Neuronal stem cell (in vitro differentiated cells): ENCODE data around the gene ADAM12.
"Not testable (repeated sequence)": the region's sequence is repeated elsewhere in the genome, so short reads cannot be mapped to it uniquely, and the experiment has no call there.

Source experiments
- DNase-seq: peaks from one replicate; pipeline ENCODE4 v3.0.0-alpha.2; 2013; ENCODE audit warnings: low spot score
- H2AFZ ChIP-seq: one replicate; pipeline ENCODE4 v1.6.1; 2013; ENCODE audit warnings: mild to moderate bottlenecking, low read length, inconsistent platforms
- H2AK5ac ChIP-seq: 2 replicates; pipeline ENCODE4 v1.6.1; 2013; ENCODE audit warnings: low read depth, mild to moderate bottlenecking, inconsistent platforms, low read length, moderate library complexity, mixed read lengths
- H2BK120ac ChIP-seq: 2 replicates; pipeline ENCODE4 v1.6.1; 2013; ENCODE audit warnings: low read depth, mild to moderate bottlenecking, inconsistent platforms, low read length, moderate library complexity, mixed read lengths
- H2BK12ac ChIP-seq: one replicate; pipeline ENCODE4 v1.6.1; 2013; ENCODE audit warnings: low read length, inconsistent platforms
- H2BK15ac ChIP-seq: 2 replicates; pipeline ENCODE4 v1.6.1; 2013; ENCODE audit warnings: mild to moderate bottlenecking, low read length, inconsistent platforms, mixed read lengths
- H2BK5ac ChIP-seq: one replicate; pipeline ENCODE4 v1.6.1; 2013; ENCODE audit warnings: inconsistent platforms, mild to moderate bottlenecking, low read length, moderate library complexity
- H3K14ac ChIP-seq: one replicate; pipeline ENCODE4 v1.6.1; 2013; ENCODE audit warnings: low read length, inconsistent platforms
- H3K18ac ChIP-seq: 2 replicates; pipeline ENCODE4 v1.6.1; 2013; ENCODE audit warnings: low read length, inconsistent platforms
- H3K23ac ChIP-seq: 2 replicates; pipeline ENCODE4 v1.6.1; 2013; ENCODE audit warnings: low read depth, mild to moderate bottlenecking, mixed read lengths, low read length, inconsistent platforms; ENCODE audit not compliant: poor library complexity
- H3K27ac ChIP-seq: replicated peaks from 3 replicates; pipeline ENCODE4 v1.5.1; 2013; ENCODE audit warnings: low read length, inconsistent platforms
- H3K27me3 ChIP-seq, 3 experiments: 2 replicates each; pipeline ENCODE4 v1.6.1; 2013; ENCODE audit warnings: low read length in 3 of 3, mild to moderate bottlenecking in 2 of 3, inconsistent platforms in 1 of 3, low read depth in 1 of 3, mixed read lengths in 1 of 3, moderate library complexity in 1 of 3; ENCODE audit not compliant: control insufficient read depth in 3 of 3, insufficient read depth in 3 of 3
- H3K36me3 ChIP-seq, 2 donors: replicated peaks in 1 of 2; 2 replicates each; pipeline ENCODE4 v1.6.1; 2013; ENCODE audit warnings: low read length in 2 of 2; ENCODE audit not compliant: control insufficient read depth in 2 of 2, insufficient read depth in 2 of 2
- H3K4ac ChIP-seq: 2 replicates; pipeline ENCODE4 v1.6.1; 2013; ENCODE audit warnings: inconsistent platforms, mild to moderate bottlenecking, low read length, moderate library complexity
- H3K4me1 ChIP-seq, 2 donors: 1 replicate in 1 of 2; 2 replicates in 1 of 2; pipeline ENCODE4 v1.6.1; 2013; ENCODE audit warnings: low read length in 2 of 2, low read depth in 1 of 2; ENCODE audit not compliant: control insufficient read depth in 2 of 2, insufficient read depth in 1 of 2
- H3K4me2 ChIP-seq: one replicate; pipeline ENCODE4 v1.6.1; 2013; ENCODE audit warnings: mild to moderate bottlenecking, low read length, inconsistent platforms; ENCODE audit not compliant: insufficient read depth, poor library complexity, severe bottlenecking
- H3K4me3 ChIP-seq, 2 donors: 2 replicates each; pipeline ENCODE4 v1.5.1; 2013; ENCODE audit warnings: low read length in 2 of 2, mild to moderate bottlenecking in 2 of 2, inconsistent platforms in 1 of 2, moderate library complexity in 1 of 2
- H3K79me1 ChIP-seq: one replicate; pipeline ENCODE4 v1.6.1; 2013; ENCODE audit warnings: low read depth, mild to moderate bottlenecking, inconsistent platforms, low read length, moderate library complexity
- H3K9ac ChIP-seq: one replicate; pipeline ENCODE4 v1.6.1; 2013; ENCODE audit warnings: mild to moderate bottlenecking, low read depth, low read length, inconsistent platforms; ENCODE audit not compliant: poor library complexity
- H3K9me3 ChIP-seq, 2 donors: replicated peaks in 1 of 2; 2 replicates each; pipeline versions ENCODE3 to v1.6.1; 2013; ENCODE audit warnings: low read length in 2 of 2, mild to moderate bottlenecking in 2 of 2, inconsistent platforms in 1 of 2, low read depth in 1 of 2, mixed read lengths in 1 of 2, moderate library complexity in 1 of 2; ENCODE audit not compliant: control insufficient read depth in 2 of 2, insufficient read depth in 1 of 2
- H4K8ac ChIP-seq: one replicate; pipeline ENCODE4 v1.6.1; 2013; ENCODE audit warnings: low read depth, mild to moderate bottlenecking, inconsistent platforms, low read length, moderate library complexity
- H4K91ac ChIP-seq: one replicate; pipeline ENCODE4 v1.6.1; 2013; ENCODE audit warnings: low read length, low read depth, mild to moderate bottlenecking, inconsistent platforms; ENCODE audit not compliant: poor library complexity
- WGBS, 2 donors: extraction: QIAGEN DNeasy Blood & Tissue Kit; methylation state at CpG; one replicate each; pipeline ENCODE4 v1.1.7; 2013; ENCODE audit warnings: missing lambda C conversion rate in 2 of 2, mixed read lengths in 1 of 2; ENCODE audit not compliant: insufficient read length in 2 of 2, insufficient replicate concordance in 1 of 2; ENCODE audit errors: extremely low coverage in 2 of 2; 5-methylcytosine and 5-hydroxymethylcytosine counted together

The ADAM12 gene

GRCh38 chr10:126387041-126387921, 996 bp downstream of the ADAM12 start:
- WGBS, 2 donors, result no CpG with 5 or more reads among the region's 50 CpGs
- Histone ChIP-seq H3K79me1 (no peaks in the 10 kb centered on the region), H3K4me2 (peak overlapping the region; percentile 98), H3K4ac (no peak overlapping the region), H2BK12ac (no peak overlapping the region), H2BK120ac (no peak overlapping the region), H2BK15ac (no peak overlapping the region), H3K9ac (peak overlapping the region; percentile 12), H3K27ac (no peak overlapping the region), H4K91ac (no peak overlapping the region), H3K9me3 (peaks cover 2 to 10% of the 10 kb centered on the region in 2 donors), H2AK5ac (no peak overlapping the region), H2AFZ (peak overlapping the region; percentile 90), H3K4me3 (peak overlapping the region; percentile 37 to 85), H3K18ac (peak overlapping the region; percentile 35), H3K23ac (peak overlapping the region; percentile 35), H3K4me1 (peaks cover 5 to 13% of the 10 kb centered on the region in 2 donors), H3K36me3 (no peaks in the 10 kb centered on the region), H4K8ac (no peak overlapping the region), H2BK5ac (no peak overlapping the region), H3K14ac (no peak overlapping the region), H3K27me3 (peaks cover 3 to 32% (median 20%) of the 10 kb centered on the region in 3 experiments)
- DNase-seq, result peak; percentile 54

GRCh38 chr10:126384269-126384873, 3.9 kb downstream of the ADAM12 start:
- H2BK120ac ChIP-seq, result no peak overlapping the region
- no peaks in the 10 kb centered on the region for H3K36me3 ChIP-seq
- H2AK5ac ChIP-seq, result no peak overlapping the region
- no peaks in the 10 kb centered on the region for H3K79me1 ChIP-seq
- no peak overlapping the region for H3K4me2 ChIP-seq
- H2BK12ac ChIP-seq, result no peak overlapping the region
- H3K4ac ChIP-seq, result no peak overlapping the region
- H3K18ac ChIP-seq, result no peak overlapping the region
- H4K8ac ChIP-seq, result no peak overlapping the region
- H4K91ac ChIP-seq, result no peak overlapping the region
- H3K27ac ChIP-seq, result no peak overlapping the region
- no peak for DNase-seq
- H2BK15ac ChIP-seq, result no peak overlapping the region
- H3K27me3 ChIP-seq, result peaks cover under 1 to 29% (median 18%) of the 10 kb centered on the region in 3 experiments
- H3K9ac ChIP-seq, result no peak overlapping the region
- peaks cover 1 to 10% of the 10 kb centered on the region in 2 donors for H3K9me3 ChIP-seq
- no peak overlapping the region for H3K23ac ChIP-seq
- no peak overlapping the region for H2AFZ ChIP-seq
- WGBS, 2 donors, result no CpG with 5 or more reads among the region's 5 CpGs
- no peak overlapping the region for H3K14ac ChIP-seq
- no peak overlapping the region for H3K4me3 ChIP-seq
- H3K4me1 ChIP-seq, result peaks cover 2 to 3% of the 10 kb centered on the region in 2 donors
- no peak overlapping the region for H2BK5ac ChIP-seq

GRCh38 chr10:126380352-126381076, 7.8 kb downstream of the ADAM12 start:
- no peak overlapping the region for H4K91ac ChIP-seq
- WGBS, 2 donors, result no CpG with 5 or more reads among the region's 7 CpGs
- H4K8ac ChIP-seq, result no peak overlapping the region
- no peak overlapping the region for H3K9ac ChIP-seq
- H3K4me2 ChIP-seq, result no peak overlapping the region
- peaks cover 0 to 2% of the 10 kb centered on the region in 2 donors for H3K4me1 ChIP-seq
- H2AFZ ChIP-seq, result no peak overlapping the region
- no peak for DNase-seq
- H3K4ac ChIP-seq, result no peak overlapping the region
- H2BK12ac ChIP-seq, result no peak overlapping the region
- no peak overlapping the region for H2BK120ac ChIP-seq
- H3K36me3 ChIP-seq, result no peaks in the 10 kb centered on the region
- H2AK5ac ChIP-seq, result no peak overlapping the region
- no peak overlapping the region for H3K18ac ChIP-seq
- no peak overlapping the region for H3K23ac ChIP-seq
- no peak overlapping the region for H3K14ac ChIP-seq
- H3K79me1 ChIP-seq, result no peaks in the 10 kb centered on the region
- peaks cover 3 to 6% of the 10 kb centered on the region in 2 donors for H3K9me3 ChIP-seq
- H2BK15ac ChIP-seq, result no peak overlapping the region
- H2BK5ac ChIP-seq, result no peak overlapping the region
- no peak overlapping the region for H3K27ac ChIP-seq
- H3K4me3 ChIP-seq, result no peak overlapping the region
- peaks cover 0 to 3% (median 0%) of the 10 kb centered on the region in 3 experiments for H3K27me3 ChIP-seq

- not testable (repeated sequence) for H2BK12ac ChIP-seq, H2BK15ac ChIP-seq, H3K9me3 ChIP-seq, H3K9ac ChIP-seq, H3K27me3 ChIP-seq, H4K8ac ChIP-seq, H3K79me1 ChIP-seq, H3K23ac ChIP-seq, H3K14ac ChIP-seq, H3K27ac ChIP-seq, H2BK5ac ChIP-seq, H3K18ac ChIP-seq, H3K36me3 ChIP-seq, H3K4me1 ChIP-seq, H3K4ac ChIP-seq, H2AFZ ChIP-seq, H2BK120ac ChIP-seq, H3K4me2 ChIP-seq, H3K4me3 ChIP-seq, DNase-seq, H4K91ac ChIP-seq, H2AK5ac ChIP-seq
- no CpG with 5 or more reads among the region's 3 CpGs for WGBS, 2 donors
Observed at GRCh38 chr10:126379166-126379565, 9.1 kb downstream of the ADAM12 start.
